ENCODE data around the gene CSRP1. TPM values are rescaled to one million over a fixed set of nuclear protein-coding genes. Genes with fewer than 3 reads are reported as not detected.

Gene CSRP1
- total RNA-seq, 1 donor from 2014 or later = 317 TPM

DNA sequence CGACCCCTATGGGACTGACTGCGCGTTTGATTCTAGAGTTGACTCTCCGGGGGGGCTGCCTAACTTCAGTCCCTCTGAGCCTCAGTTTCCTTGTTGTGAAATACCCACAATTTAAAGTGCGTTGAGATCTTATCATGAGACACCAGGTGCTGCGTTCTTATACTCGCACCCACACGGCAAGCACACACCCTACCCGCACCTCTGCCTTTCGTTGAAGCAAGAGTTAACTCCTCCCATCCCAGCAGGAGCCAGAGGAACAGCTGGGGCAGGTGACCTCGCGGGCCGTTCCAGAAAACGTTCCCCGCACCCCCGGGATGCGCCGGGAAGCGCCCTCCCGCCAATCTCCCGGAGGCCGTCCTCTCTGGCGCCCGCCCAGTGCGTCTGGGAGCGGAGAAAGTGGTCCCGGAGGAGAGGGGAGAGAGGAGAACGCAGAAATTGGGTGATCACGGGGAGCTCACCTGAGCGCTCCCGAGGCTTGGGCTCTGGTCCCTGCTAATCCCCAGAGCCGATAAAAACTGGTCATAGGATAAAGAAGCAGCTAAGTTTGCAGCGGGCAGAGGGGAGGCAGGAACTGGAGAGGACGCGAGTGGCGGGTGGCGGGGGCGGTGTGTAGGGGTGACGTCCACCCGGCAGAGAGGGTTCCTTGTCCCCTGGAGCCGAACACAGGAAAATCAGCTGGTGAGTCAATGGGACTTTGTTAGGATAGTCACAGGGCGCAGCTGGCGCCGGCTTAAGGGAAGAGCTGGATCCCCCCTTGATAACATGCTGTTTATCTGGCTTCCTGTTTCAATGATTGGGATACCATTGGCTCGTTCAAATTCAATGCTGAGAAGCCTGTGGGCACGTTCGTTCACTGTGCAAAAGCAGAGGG, 32.9 kb upstream of the CSRP1 start:
- Mint-ChIP-seq H3K27me3 (ENCODE audit: low read depth, unreplicated experiment) (no peaks in the 10 kb centered on the region), H3K4me3 (ENCODE audit: unreplicated experiment) (peak overlapping the region; percentile 94), H3K36me3 (ENCODE audit: low read depth, unreplicated experiment) (no peaks in the 10 kb centered on the region), H3K4me1 (ENCODE audit: low read depth, unreplicated experiment) (peaks cover 66% of the 10 kb centered on the region), H3K27ac (ENCODE audit: unreplicated experiment) (peak overlapping the region; percentile 77), H3K9me3 (ENCODE audit: unreplicated experiment) (no peaks in the 10 kb centered on the region)
- peak overlapping the region; percentile 89 for H3K9ac ChIP-seq (ENCODE audit: low read length)
- TF ChIP-seq CTCF (IDR thresholded peaks at IDR 0.05; ENCODE audit: insufficient read depth, low read depth, low read length) (no peak), EZH2 (IDR thresholded peaks at IDR 0.05; ENCODE audit: insufficient read depth, low read length) (no peak)
- peaks cover 5% of the 10 kb centered on the region for H4K20me1 ChIP-seq (ENCODE audit: insufficient read depth, low read length)
- FAIRE-seq (no peak), DNase-seq (ENCODE audit: low read depth) (peak; percentile 60)
- H3K36me3 ChIP-seq (ENCODE audit: insufficient read depth, low read length) = no peaks in the 10 kb centered on the region
- H3K4me2 ChIP-seq (ENCODE audit: low read length) = peak overlapping the region; percentile 93
- H3K9me3 ChIP-seq (ENCODE audit: insufficient read depth, low read depth, low read length) = no peaks in the 10 kb centered on the region
- peak overlapping the region; percentile 85 for H3K4me3 ChIP-seq (ENCODE audit: insufficient read depth, low read depth, low read length)
- H3K27ac ChIP-seq (ENCODE audit: low read depth, low read length) = peak overlapping the region; percentile 85
- peaks cover 79% of the 10 kb centered on the region for H3K4me1 ChIP-seq (ENCODE audit: insufficient read depth, low read length)
- peaks cover 58% of the 10 kb centered on the region for H3K79me2 ChIP-seq (ENCODE audit: insufficient read depth, low read length)
- peak overlapping the region; percentile 55 for H2AFZ ChIP-seq (ENCODE audit: low read depth, low read length)
- H3K27me3 ChIP-seq (ENCODE audit: insufficient read depth, low read length) = no peaks in the 10 kb centered on the region

DNA sequence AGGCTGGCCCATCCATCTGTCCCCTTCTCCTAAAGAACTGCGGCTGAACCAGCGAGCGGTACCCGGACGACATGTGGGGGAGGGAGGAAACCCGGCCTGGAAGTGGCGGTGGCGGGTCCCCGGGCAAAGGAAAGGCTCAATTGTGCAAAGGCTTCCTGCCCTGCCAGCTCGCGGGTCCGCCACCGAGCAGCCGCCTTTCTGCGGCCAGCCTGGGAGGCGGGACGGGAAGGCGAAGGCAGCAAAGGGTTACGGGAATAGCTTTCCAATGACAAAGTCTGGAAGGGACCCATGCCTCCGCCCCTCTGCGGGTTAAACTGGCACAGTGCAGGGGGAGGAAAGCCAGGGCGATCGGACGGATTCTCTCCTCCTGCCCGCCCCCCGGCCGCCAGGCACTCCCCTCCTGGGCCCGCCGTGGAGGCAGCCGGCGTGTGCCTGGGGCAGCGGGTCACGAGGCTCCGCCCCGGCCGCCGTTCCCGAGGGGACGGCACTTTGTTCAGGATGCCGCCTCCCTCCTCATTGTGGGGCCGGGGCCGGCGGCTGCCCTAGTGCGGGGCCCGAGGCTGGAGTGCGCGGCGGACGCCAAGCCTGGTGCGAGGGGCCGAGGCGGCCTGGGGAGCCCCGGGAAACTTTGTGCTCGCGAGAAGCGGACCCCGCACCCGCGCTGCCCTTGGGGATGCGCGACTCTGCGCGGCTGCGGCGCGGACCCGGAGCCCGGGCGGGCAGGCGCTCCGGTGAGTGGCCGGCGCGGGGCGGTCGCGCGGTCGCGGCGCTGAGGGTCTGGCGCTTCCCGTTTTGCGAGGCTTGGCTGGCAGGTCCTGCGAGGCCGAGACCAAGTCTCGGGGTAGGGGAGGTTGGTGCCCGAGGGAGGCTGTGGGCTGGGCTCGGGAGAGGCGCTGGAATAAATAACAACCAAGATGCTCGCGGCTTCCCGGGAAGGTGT, 32.0 kb upstream of the CSRP1 start, which contains the start of gene NAV1:
Gene NAV1 (plus strand): TSS at position 516 of the 940 bp plus-strand sequence. CDS start 83,758 bp downstream, outside the sequence.
- H3K36me3 ChIP-seq (ENCODE audit: insufficient read depth, low read length) = no peaks in the 10 kb centered on the region
- H3K9ac ChIP-seq (ENCODE audit: low read length) = peak within 1 kb of the TSS; percentile 89
- peaks cover 73% of the 10 kb centered on the region for H3K4me1 ChIP-seq (ENCODE audit: insufficient read depth, low read length)
- no peaks in the 10 kb centered on the region for H3K9me3 ChIP-seq (ENCODE audit: insufficient read depth, low read depth, low read length)
- FAIRE-seq (no peak), DNase-seq (ENCODE audit: low read depth) (peak; percentile 75)
- peak within 1 kb of the TSS; percentile 55 for H2AFZ ChIP-seq (ENCODE audit: low read depth, low read length)
- H3K79me2 ChIP-seq (ENCODE audit: insufficient read depth, low read length) = peaks cover 48% of the 10 kb centered on the region
- H3K4me2 ChIP-seq (ENCODE audit: low read length) = peak within 1 kb of the TSS; percentile 93
- peak within 1 kb of the TSS; percentile 85 for H3K4me3 ChIP-seq (ENCODE audit: insufficient read depth, low read depth, low read length)
- no peak for TF ChIP-seq CTCF (IDR thresholded peaks at IDR 0.05; ENCODE audit: insufficient read depth, low read depth, low read length)
- TF ChIP-seq EZH2 (IDR thresholded peaks at IDR 0.05; ENCODE audit: insufficient read depth, low read length) = no peak
- Mint-ChIP-seq H3K4me1 (ENCODE audit: low read depth, unreplicated experiment) (peaks cover 60% of the 10 kb centered on the region), H3K27me3 (ENCODE audit: low read depth, unreplicated experiment) (no peaks in the 10 kb centered on the region), H3K4me3 (ENCODE audit: unreplicated experiment) (peak within 1 kb of the TSS; percentile 94), H3K9me3 (ENCODE audit: unreplicated experiment) (no peaks in the 10 kb centered on the region), H3K36me3 (ENCODE audit: low read depth, unreplicated experiment) (no peaks in the 10 kb centered on the region), H3K27ac (ENCODE audit: unreplicated experiment) (peak within 1 kb of the TSS; percentile 77)
- no peaks in the 10 kb centered on the region for H3K27me3 ChIP-seq (ENCODE audit: insufficient read depth, low read length)
- no peaks in the 10 kb centered on the region for H4K20me1 ChIP-seq (ENCODE audit: insufficient read depth, low read length)
- H3K27ac ChIP-seq (ENCODE audit: low read depth, low read length) = peak within 1 kb of the TSS; percentile 85

All from astrocyte (in vitro differentiated cells and primary cell).